Upper lobe of left lung (tissue), 4 donors: Measurements from ENCODE around the gene LAMB1.

Experiments
- EP300 ChIP-seq, 4 donors: sonication (generic); formaldehyde crosslinking; IDR thresholded peaks; one replicate each; pipeline ENCODE4 v1.5.1; 2017; ENCODE audit warnings: antibody characterized with exemption in 4 of 4, control low read depth in 2 of 4
- POLR2A ChIP-seq, 4 donors: fragments of 450-650 bp; IDR thresholded peaks; one replicate each; pipeline ENCODE4 v1.5.1; 2016 to 2017; ENCODE audit warnings: antibody characterized with exemption in 4 of 4, mild to moderate bottlenecking in 2 of 4
- POLR2AphosphoS5 ChIP-seq, 2 donors: sonication (generic); formaldehyde crosslinking; IDR thresholded peaks; one replicate each; pipeline ENCODE4 v1.5.1; 2017; ENCODE audit warnings: antibody characterized with exemption in 2 of 2
- TF ChIP-seq, protein P1 (sequence below), 6 experiments: fragments of 450-650 bp in 4 of 6; fragments of 200-600 bp in 2 of 6; sonication (generic) in 2 of 6; IDR thresholded peaks; one replicate each; pipeline ENCODE4 v1.5.1; 2016 to 2019; ENCODE audit warnings: antibody characterized with exemption in 6 of 6

DNA sequence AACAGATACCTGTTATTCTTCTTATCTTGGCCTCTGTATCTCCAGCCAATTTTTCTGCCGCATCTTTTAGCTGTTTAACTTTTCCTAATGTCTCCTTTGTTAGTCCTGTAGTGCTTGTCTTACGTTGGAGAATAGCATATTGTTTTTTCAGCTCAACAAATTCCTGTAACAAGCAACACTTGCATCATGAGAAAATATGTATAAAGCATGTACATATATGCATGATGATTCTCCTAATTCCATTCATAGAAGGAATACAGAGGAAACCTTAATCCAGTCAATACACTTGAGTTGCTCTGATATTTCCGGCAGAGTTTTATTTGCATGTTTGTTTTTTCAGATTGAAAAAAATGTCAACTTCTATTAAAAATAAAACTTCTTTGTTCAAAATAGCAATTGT, 26.1 kb upstream of the LAMB1 start:
- TF ChIP-seq, protein P1, sequence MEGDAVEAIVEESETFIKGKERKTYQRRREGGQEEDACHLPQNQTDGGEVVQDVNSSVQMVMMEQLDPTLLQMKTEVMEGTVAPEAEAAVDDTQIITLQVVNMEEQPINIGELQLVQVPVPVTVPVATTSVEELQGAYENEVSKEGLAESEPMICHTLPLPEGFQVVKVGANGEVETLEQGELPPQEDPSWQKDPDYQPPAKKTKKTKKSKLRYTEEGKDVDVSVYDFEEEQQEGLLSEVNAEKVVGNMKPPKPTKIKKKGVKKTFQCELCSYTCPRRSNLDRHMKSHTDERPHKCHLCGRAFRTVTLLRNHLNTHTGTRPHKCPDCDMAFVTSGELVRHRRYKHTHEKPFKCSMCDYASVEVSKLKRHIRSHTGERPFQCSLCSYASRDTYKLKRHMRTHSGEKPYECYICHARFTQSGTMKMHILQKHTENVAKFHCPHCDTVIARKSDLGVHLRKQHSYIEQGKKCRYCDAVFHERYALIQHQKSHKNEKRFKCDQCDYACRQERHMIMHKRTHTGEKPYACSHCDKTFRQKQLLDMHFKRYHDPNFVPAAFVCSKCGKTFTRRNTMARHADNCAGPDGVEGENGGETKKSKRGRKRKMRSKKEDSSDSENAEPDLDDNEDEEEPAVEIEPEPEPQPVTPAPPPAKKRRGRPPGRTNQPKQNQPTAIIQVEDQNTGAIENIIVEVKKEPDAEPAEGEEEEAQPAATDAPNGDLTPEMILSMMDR (IDR thresholded peaks at IDR 0.05), result no peak
- TF ChIP-seq POLR2A (IDR thresholded peaks at IDR 0.05), result no peak
- no peak for TF ChIP-seq POLR2AphosphoS5 (IDR thresholded peaks at IDR 0.05)
- TF ChIP-seq EP300 (IDR thresholded peaks at IDR 0.05), result no peak
